OCI-LY3 (cell line): Measurements from ENCODE around the gene APPL2.

Experiments
- H2AFZ ChIP-seq: fragments of 200-600, 300-600 bp; shearing (Covaris generic); 2 replicates; pipeline ENCODE4 v1.6.0; 2014; ENCODE audit warnings: antibody characterized with exemption, low read depth, low read length
- H3K27ac ChIP-seq: fragments of 200-600, 300-600 bp; sonication (generic); 2 replicates; pipeline ENCODE4 v1.5.1; 2014; ENCODE audit warnings: mild to moderate bottlenecking, low read length, moderate library complexity, mixed read lengths
- H3K27me3 ChIP-seq: fragments of 200-600, 300-600 bp; sonication (generic); 2 replicates; pipeline ENCODE4 v1.6.1; 2014; ENCODE audit warnings: low read depth, low read length, mixed read lengths
- H3K36me3 ChIP-seq: fragments of 200-600, 300-600 bp; sonication (generic); replicated peaks from 2 replicates; pipeline ENCODE3; 2014; ENCODE audit warnings: low read depth, low read length, mixed read lengths
- H3K4me1 ChIP-seq: fragments of 300-600, 200-600 bp; sonication (generic); 2 replicates; pipeline ENCODE4 v1.6.1; 2014; ENCODE audit warnings: low read length, mixed read lengths
- H3K4me2 ChIP-seq: fragments of 200-600, 300-600 bp; sonication (generic); 2 replicates; pipeline ENCODE4 v1.6.1; 2014; ENCODE audit warnings: low read length, mixed read lengths
- H3K4me3 ChIP-seq: fragments of 300-600, 200-600 bp; sonication (generic); 2 replicates; pipeline ENCODE4 v1.5.1; 2014; ENCODE audit warnings: antibody characterized with exemption, mild to moderate bottlenecking, low read length, moderate library complexity
- H3K79me2 ChIP-seq: fragments of 300-600, 200-600 bp; shearing (Covaris generic); 2 replicates; pipeline ENCODE4 v1.6.1; 2014; ENCODE audit warnings: mild to moderate bottlenecking, low read length, mixed read lengths
- H3K9ac ChIP-seq: fragments of 300-600, 200-600 bp; shearing (Covaris generic); 2 replicates; pipeline ENCODE4 v1.6.0; 2014; ENCODE audit warnings: mild to moderate bottlenecking, low read length, moderate library complexity
- H3K9me3 ChIP-seq: fragments of 200-600, 300-600 bp; shearing (Covaris generic); 2 replicates; pipeline ENCODE4 v1.6.1; 2014; ENCODE audit warnings: low read length, mixed read lengths; ENCODE audit not compliant: insufficient read depth
- H4K20me1 ChIP-seq: fragments of 200-600, 300-600 bp; sonication (generic); 2 replicates; pipeline ENCODE4 v1.6.1; 2016; ENCODE audit warnings: low read length, mixed read lengths; ENCODE audit not compliant: insufficient read depth
- CTCF ChIP-seq: fragments of 200-600, 300-600 bp; sonication (generic); IDR thresholded peaks from 2 replicates; pipeline ENCODE4 v1.5.1; 2014; ENCODE audit warnings: antibody characterized with exemption, low read length, low read depth
- EZH2phosphoT487 ChIP-seq: fragments of 200-600 bp; shearing (Covaris generic); IDR thresholded peaks from 2 replicates; pipeline ENCODE4 v1.6.1; 2018; ENCODE audit warnings: antibody characterized with exemption, mixed run types, low read depth

APPL2 gene

GRCh38 chr12:105162174-105162573, 73.8 kb downstream of the APPL2 start:
- Histone ChIP-seq H3K36me3 (peaks cover 70% of the 10 kb centered on the region), H3K27ac (no peak overlapping the region), H4K20me1 (no peaks in the 10 kb centered on the region; the same call in 1 of the 2 replicates)

GRCh38 chr12:105158876-105159275, 77.1 kb downstream of the APPL2 start:
- Histone ChIP-seq H3K36me3 (peaks cover 62% of the 10 kb centered on the region), H3K9me3 (no peaks in the 10 kb centered on the region), H3K9ac (no peak overlapping the region), H3K4me1 (no peaks in the 10 kb centered on the region), H3K27me3 (no peaks in the 10 kb centered on the region), H3K79me2 (no peaks in the 10 kb centered on the region), H3K4me3 (no peak overlapping the region), H4K20me1 (no peaks in the 10 kb centered on the region; the same call in 1 of the 2 replicates), H2AFZ (no peak overlapping the region), H3K27ac (no peak overlapping the region), H3K4me2 (no peak overlapping the region)
- TF ChIP-seq EZH2phosphoT487, result no peak
- TF ChIP-seq CTCF, result no peak

More at GRCh38 chr12:105162174-105162573, 73.8 kb downstream of the APPL2 start:
- no peak overlapping the region for H2AFZ ChIP-seq
- TF ChIP-seq EZH2phosphoT487, result no peak
- no peak for TF ChIP-seq CTCF
- no peaks in the 10 kb centered on the region for H3K4me1 ChIP-seq
- no peaks in the 10 kb centered on the region for H3K79me2 ChIP-seq
- no peaks in the 10 kb centered on the region for H3K9me3 ChIP-seq
- no peak overlapping the region for H3K4me3 ChIP-seq
- no peak overlapping the region for H3K9ac ChIP-seq
- no peaks in the 10 kb centered on the region for H3K27me3 ChIP-seq
- no peak overlapping the region for H3K4me2 ChIP-seq

GRCh38 chr12:105157606-105158005, 78.4 kb downstream of the APPL2 start:
- Histone ChIP-seq H3K27ac (no peak overlapping the region), H3K9ac (no peak overlapping the region), H2AFZ (no peak overlapping the region), H3K4me1 (no peaks in the 10 kb centered on the region), H3K27me3 (no peaks in the 10 kb centered on the region), H3K4me2 (no peak overlapping the region), H4K20me1 (no peaks in the 10 kb centered on the region; the same call in 1 of the 2 replicates), H3K4me3 (no peak overlapping the region), H3K79me2 (no peaks in the 10 kb centered on the region), H3K36me3 (peaks cover 64% of the 10 kb centered on the region), H3K9me3 (no peaks in the 10 kb centered on the region)
- no peak for TF ChIP-seq CTCF

- no peak overlapping the region for H3K27ac ChIP-seq
Observed at GRCh38 chr12:105156260-105156659, 79.7 kb downstream of the APPL2 start.

More at GRCh38 chr12:105156260-105156659, 79.7 kb downstream of the APPL2 start:
- no peaks in the 10 kb centered on the region for H3K27me3 ChIP-seq
- no peaks in the 10 kb centered on the region; the same call in 1 of the 2 replicates for H4K20me1 ChIP-seq
- no peak overlapping the region for H3K4me3 ChIP-seq
- no peaks in the 10 kb centered on the region for H3K4me1 ChIP-seq
- peaks cover 62% of the 10 kb centered on the region for H3K36me3 ChIP-seq
- H3K4me2 ChIP-seq, result no peak overlapping the region
- no peak for TF ChIP-seq EZH2phosphoT487
- no peak for TF ChIP-seq CTCF
- H3K79me2 ChIP-seq, result no peaks in the 10 kb centered on the region
- H3K9ac ChIP-seq, result no peak overlapping the region
- no peaks in the 10 kb centered on the region for H3K9me3 ChIP-seq
- no peak overlapping the region for H2AFZ ChIP-seq
